HG03565 (cell line): ENCODE results near the gene KIAA1755.

ENCODE experiments used
- ATAC-seq: cut with Tn5 transposase; IDR thresholded peaks from one replicate; pipeline ENCODE4 v1.9.1; 2021; ENCODE audit warnings: mild to moderate bottlenecking, moderate library complexity; ENCODE audit not compliant: unreplicated experiment

KIAA1755 gene

DNA sequence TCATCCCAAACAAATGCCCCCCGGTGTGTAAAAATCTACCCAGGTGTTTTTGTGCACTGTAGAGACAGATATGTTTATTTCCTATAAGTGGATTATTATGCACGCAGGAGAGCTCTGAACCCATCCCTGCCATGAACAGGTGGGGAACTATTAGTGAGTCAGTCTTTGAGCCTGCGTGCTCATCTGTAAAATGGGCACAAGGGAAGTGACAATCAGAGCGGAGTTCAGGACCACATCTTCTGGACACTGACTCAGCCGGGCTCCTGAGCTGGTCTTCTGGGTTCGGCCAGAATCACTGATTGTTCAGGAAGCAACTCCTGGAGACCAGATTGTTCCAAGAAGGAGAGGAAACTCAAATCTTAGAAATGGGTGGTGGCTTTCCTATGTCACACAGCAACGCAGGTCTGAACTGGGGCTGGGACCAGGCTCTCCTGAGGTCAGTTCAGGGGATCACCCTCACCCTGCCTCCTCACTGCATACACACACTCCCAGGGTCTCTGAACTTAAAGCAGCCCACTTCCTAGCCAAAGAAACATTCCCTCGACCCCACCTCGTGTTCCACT is 68.1 kb downstream of the KIAA1755 start:
- no peak for ATAC-seq

DNA sequence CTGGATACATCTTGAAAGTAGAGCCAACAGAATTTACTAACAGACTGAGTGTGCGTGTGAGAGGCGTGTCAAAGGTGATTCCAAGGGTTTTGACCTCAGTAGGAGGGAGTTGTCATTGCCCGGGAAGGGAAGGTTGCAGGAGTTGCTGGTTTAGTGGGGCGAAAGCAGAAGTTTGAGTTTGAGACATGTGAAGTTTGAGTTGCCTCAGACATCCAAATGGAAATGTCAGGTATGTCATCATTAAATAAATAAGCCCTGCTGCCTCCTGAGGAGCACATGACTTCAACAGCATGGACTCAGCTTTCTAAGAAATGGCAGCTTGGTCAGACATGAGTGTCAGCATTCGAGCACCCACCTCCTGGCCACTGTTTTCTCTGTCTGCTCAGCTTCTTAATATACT is 68.9 kb downstream of the KIAA1755 start:
- ATAC-seq = no peak

DNA sequence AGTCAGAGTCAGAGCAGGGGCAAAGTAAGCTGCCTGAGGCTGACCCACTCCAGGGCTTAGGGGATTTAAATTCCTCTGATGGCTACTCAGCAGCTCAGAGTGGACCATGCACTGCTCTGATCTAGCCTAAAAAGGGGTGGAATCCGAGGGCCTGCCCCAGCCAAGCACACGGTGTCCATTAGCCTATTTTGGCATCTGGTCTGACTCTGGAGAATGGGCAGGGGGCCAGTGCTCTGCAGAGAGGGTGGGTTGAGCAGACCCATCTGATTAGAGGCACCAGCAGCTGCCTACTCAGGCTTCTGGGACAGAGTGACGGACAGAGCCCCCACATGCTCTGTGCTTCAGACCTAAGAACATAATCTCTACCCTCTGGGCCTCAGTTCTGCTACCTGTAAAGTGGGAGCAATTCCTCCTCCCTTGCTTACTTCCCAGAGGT is 69.6 kb downstream of the KIAA1755 start:
- no peak for ATAC-seq

DNA sequence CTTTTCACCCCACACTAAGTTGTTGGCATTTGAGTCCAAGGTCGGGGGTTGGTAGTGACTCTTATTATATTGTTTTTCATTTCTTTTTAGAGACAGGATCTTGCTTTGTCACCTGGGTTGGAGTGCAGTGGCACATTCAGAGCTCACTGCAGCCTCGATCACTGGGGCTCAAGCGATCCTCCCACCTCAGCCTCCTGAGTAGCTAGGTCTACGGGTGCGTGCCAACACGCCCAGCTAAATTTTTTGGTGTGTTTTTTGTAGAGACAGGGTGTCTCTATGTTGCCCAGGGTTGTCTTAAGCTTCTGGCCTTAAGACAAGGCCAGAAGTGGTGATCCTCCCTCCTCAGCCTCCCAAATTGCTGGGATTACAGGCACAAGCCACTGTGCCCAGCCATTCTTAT is 70.4 kb downstream of the KIAA1755 start:
- ATAC-seq = no peak

DNA sequence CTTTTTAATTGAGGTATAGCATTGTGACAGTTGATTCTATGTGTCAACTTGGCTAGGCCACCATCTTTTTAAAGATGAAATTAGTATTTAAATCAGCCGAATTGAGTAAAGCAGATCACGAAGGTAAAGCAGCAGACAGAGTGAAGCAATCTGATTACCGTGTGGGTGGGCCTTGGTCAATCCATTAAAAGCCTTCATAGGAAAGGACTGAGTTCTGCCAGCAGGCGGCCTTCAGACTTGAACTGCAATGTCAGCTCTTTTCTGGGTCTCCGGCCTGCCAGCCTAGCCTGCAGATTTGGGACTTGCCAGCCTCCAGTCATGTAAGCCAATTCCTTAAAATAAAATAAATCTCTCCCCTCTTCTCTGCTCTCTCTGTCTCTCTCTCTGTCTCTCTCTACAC is 73.0 kb downstream of the KIAA1755 start:
- no peak for ATAC-seq

DNA sequence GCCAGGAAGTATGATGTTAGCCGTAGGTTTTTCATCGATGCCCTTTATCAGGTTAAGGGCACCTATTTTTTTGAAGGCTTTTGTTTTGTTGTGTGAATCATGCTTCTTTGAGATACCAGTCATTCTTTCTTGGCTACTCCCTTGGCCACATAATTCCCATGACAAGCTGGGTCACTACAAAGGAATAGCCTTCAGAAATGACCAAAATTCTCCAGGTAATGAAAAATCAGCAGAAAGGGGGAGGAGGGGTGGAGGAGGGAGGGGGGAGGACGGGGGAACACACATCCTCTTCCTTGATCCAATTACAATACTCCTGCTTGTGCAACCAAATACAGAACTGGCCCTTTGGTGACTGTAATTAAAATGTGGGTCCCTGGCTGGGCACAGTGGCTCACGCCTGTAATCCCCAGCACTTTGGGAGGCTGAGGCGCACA is 73.7 kb downstream of the KIAA1755 start:
- ATAC-seq = no peak

DNA sequence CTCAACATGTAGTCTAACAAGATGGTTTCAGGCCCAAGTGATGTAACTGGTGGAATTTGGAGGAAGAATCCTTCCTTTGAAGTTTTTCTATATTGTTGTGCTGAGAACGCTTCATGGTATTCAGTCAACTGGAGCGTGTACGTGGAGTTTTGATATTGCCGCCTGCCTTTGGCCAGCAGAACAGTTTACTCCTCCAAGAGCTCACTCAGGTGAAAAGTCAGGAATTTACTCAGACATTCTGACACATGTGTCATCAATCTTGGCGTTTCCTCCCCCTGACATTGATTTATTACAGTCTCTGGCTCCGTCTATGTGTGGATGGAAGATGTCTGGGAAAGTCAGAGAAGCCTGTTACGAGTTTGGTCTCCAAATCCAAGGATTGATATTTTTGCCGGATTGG is 76.4 kb downstream of the KIAA1755 start:
- no peak for ATAC-seq

DNA sequence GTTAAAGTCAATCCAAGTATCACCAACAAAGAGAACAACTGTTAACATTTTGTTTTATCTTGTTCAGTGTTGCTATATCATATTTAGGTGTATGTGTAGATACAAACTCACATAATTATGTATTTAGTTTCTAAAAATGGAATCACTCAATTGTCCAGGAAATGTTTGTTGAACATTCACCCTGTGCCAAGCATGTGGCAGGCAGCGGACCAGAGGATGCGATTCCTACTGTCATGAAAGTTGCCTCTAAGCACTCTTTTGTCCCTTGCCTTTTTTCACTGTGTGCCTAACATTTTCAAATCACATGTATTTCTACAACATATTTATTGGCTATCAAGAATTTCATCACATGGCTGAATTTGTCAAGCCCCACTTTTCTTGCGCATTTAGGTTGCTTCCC is 78.6 kb downstream of the KIAA1755 start:
- ATAC-seq = no peak

DNA sequence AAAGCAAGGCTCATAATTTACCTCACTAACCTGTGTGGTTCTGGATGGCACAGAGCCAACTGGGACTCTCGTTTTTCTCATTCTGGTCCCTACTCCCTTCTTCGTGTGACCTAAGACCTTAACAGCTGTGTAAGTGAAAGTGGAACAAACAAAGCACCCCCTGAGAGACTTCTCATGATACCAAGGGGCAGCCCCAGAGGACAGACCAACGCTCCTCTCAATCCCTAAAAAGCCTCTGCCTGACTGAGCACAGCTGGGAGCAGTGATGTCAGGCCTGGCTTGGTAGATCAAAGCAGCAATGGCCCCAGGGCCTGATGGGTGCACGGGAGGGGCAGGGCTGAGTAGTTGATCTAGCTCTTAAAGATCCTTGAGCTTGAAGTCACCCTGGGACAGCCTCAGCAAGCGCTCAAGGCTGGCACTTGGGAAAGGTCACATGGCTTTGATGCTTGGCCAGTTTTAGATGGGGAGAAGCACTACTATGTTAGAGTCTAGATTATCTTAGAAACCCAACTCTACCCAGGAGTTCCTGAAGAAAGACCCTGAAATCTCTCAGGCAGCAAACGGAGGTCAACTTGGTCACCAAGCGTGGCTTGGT is 79.2 kb downstream of the KIAA1755 start:
- peak; percentile 60 for ATAC-seq

DNA sequence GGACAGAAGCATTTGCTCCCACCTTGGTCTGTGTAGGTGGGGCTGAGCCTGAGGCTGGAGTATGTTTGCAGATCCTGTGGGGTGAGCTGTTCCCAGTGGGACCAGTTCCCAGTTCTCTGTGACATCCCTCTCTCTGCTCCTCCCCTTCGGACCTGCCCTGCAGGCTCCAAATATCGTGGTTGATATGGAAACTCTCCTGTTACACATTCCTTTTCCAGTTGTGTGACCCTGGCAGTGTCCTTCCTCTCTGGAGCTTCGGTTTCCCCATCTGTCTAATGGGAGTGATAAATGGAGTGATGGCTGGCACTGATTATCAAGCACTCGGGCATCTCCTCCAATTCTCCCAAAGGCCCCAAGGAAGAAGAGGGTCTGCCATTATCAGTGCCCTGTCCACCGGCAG is 79.8 kb downstream of the KIAA1755 start:
- ATAC-seq = no peak

DNA sequence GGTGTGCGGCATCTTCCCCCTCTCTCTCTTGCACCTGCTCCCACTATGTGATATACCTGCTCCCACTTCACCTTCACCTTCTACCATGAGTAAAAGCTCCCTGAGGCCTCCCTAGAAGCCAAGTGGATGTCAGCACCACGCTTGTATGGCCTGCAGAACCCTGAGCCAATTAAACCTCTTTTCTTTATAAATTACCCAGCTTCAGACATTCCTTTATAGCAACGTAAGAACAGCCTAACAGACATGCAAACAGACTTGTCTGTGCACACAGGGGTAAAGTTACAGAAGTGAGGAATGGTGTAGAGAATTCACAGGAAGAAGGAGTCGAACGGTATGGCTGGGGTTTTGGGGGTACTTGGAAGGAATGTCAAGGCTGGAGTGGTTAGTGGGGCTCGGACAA is 80.7 kb downstream of the KIAA1755 start:
- ATAC-seq = no peak

DNA sequence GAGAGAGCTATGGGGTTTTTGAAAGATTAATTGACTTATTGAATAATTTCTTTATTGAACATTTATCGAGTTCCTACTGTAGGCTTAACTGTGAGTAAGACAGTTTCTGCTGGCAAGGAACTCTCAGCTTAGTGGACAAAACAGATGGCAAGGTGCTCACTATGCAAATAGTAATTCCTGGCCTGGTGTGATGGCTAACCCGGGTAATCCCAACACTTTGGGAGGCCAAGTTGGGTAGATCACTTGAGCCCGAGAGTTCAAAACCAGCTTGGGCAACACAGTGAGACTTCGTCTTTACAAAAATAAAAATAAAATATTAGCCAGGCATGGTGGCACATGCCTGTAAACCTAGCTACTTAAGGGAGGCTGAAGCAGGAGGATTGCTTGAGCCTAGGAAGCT is 82.0 kb downstream of the KIAA1755 start:
- ATAC-seq = no peak

DNA sequence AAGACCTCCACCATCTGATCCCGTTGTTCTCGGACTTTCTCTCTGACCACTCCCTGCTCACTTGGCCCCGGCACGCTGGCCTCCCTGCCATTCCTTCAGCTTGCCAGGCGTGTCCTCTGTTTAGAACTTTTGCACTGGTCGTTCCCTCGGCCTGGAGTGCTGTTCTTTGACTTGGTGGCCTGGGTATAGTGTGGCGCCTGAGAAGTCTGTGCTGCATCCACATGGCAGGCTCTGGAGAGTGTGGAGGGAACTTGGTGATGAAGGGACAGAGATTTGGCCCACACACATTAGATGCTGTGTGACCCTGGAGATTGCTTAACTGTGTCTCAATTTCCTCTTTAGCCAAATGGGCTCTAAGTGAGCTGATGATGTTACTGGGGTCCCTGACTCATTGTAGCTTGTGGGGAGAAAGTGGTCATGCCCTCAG is 82.5 kb downstream of the KIAA1755 start:
- no peak for ATAC-seq

DNA sequence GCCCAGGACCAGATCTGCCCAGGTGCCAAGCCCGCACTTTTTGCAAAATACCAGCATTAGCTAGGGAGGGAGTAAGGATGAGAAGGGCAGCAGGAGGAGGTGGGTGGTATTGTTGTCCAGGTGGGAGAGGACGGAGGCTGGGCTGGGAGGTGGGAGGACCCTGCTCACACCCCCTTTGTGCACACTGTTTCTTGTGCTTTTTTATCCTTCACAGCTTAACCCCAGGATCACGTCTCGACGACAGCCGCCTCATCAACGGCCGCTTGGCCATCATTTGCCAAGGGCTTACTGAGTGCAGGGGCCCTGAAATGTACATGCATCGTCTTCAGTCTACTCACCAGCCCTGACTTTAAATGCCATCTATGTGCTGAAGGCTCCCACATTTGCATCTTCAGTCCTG is 83.3 kb downstream of the KIAA1755 start:
- ATAC-seq = no peak

DNA sequence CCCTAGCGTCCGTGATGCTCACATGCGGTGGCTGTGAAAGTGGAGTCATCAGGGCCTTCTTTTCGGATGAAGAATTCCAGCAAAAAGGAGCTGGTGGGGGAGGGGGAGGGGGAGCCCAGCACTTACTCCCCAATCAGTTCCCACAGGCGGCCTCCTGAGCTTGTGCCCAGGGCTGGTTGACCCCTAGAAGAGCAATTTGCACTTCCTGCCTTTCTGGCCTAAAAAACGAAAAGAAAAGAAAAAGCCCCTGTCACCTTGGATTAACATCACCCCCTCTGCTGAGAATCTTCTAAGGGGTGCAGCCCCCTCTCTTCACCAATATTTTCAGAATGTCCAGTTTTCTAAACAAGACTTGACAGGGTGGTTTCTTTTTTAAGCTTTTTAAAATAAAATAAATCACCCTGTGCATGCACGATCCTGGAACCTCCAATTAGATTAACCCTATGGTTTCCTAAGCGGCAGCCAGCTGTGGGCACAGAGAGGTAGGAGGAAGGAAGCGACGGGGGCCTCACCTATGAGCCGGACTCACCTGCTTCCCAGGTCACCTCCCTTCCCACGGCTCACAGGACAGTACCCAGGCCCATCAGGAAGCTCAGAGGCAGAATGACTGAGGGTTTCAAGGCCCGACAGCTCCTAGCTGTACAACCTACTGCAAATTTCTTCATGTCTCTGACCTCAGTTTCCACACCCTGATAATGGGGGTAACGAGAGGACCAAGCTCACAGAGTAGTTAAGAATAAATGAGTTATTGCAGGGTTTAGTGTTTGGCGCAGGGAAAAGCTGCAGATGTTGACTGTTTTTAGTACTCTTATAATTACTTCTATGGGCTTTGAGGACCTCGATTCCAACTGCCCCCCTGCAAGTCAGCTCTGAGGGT is 85.0 kb downstream of the KIAA1755 start:
- no peak for ATAC-seq

DNA sequence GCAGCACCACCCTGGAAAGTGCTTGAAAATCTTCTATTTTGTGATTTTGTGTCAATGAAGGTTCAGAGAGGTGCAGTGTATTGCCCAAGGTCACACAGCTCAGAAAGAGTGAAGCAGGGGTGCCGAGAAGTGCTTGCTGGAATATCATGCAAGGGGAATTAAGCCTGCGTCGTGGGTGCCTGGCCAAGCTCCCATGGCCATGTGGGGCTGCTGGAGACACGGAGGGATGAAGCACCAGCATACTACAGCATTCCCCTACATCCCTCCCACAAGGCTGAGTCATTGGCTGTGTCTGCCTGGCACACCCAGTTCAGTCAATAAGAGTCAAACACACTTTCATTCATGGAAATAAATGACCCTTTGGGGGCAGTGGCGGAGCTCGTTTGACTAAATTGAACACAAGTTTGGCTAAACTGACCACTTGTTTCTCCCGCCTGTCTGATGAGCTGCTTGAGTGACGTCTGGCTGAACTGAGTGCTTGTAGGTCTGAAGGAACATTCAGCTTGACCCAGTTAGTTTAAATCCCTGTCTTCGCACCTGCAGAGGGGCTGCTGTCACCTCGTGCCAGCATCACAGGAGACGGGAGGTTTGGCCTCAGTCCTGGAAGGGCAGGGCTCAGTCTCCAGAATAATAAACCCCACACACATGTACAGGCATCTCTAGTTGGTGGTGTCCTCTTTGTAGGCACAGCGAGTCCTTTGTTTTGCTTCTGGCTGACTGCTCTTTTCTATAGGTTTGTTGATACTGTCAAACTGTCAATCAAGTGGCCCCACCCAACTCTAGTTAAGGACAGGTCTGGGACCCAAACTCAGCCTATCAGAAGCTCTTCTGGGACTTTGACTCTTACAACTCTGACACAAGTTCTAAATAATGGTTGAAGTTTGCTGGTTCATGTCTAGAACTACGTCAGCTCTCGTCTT is 87.0 kb downstream of the KIAA1755 start:
- ATAC-seq = no peak

DNA sequence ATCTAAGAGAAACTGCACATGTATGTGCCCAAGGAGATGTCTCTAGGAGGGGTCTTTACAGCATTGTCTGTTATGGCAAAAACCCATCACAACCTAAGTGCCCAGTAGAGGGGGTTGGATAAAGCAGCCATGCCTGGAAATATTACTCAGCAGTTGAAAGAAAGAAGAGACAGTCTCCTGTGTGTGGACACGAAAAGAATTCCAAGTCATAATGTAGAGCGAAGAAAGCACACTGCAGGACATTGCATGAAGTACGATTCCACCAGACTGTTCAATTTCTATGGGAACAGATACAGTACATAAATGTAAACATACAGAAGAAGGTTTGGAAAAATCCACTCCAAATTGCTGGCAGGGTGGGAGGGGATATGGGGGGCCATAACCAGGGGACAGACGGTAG is 88.1 kb downstream of the KIAA1755 start:
- no peak for ATAC-seq

DNA sequence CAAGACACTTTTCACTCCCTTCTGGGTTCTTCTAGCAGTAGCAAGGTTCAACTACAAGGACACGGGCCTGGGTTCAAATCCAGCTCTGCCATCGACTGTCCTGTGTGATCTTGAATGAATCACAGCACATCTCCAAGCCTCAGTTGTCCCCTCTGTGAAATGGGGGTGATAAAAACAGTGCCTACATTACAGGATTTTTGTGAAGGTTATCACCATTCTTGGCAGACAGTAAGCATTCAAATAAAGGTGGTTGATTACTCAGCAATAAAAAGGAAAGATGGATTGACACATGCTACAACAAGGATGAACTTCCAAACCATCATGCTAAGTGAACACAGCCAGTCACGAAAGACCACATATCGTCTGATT is 88.9 kb downstream of the KIAA1755 start:
- no peak for ATAC-seq

DNA sequence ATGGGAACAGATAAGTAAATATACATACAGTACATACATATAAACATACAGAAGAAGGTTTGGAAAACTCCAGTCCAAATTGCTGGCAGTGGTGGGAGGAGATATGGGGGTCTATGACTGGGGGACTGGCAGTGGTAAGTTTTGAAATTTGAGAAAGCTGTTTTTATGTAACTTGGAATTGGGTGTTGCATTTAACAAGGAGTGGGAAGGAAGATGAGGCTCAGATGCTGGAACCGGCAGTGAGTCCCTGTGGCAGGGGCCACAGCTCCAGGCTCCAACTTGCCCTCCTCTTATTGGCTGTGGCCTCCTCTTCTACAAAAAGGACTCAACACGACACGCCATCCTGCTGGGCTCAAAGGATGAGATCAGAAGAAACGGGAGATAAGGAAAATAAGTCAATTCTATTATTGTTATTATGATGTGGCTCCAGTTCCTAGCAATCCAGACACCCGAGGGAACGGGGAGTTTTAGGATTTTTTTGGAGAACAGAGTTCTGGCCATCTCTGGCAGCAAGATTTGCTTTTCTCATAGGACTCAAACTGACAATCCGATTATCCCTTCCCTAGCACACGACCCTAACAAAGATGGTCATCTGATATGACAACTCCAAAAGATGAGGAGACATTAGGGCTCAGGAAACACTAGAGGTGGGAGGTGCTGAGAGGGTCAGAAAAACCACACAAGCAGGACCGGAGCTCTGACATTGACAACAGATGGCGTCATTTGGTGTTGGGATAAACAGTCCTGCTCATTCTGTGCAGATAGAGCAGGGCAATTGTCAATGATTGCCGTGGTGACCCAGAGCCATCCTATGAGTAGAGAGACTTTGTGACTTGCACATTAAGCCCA is 89.5 kb downstream of the KIAA1755 start:
- no peak for ATAC-seq

DNA sequence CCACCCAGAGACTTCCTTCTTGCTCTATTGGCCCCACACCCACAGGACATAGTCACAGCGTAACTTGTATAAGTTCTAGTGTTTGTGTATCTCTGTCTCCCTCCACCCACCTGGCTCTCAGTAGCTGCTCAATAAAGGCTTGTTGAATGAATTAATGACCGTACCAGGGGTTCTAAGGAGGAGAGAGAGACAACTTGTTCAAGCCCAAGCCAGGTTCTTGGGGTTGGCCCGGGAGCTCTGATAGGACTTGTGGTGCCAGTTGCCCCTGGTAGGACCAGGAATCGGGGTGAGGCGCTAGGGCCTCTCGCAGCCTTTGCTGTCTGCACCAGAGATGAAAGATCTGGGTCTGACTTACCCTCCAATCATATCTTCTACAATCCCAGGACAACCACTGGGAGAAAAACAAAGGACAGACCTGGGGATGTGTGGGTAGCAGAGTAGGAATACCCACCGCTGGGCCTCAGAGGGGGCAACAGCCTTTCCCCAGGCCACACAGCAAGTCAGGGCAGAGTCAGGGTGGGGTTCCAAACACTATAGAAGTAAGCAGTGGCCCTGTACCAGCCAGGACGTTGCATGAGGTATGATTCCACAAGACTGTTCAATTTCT is 90.2 kb downstream of the KIAA1755 start:
- no peak for ATAC-seq
